DOHH2 (cell line): ENCODE measurements around the gene SEMA4D.

Source experiments
- H3F3A ChIP-seq: fragments of 200-600 bp; sonication (generic), shearing (Covaris generic); 2 replicates; pipeline ENCODE4 v1.6.0; 2016; ENCODE audit warnings: antibody characterized with exemption, mild to moderate bottlenecking; ENCODE audit not compliant: control insufficient read depth, insufficient read depth
- H3K27ac ChIP-seq: fragments of 200-600 bp; sonication (generic); 2 replicates; pipeline ENCODE4 v1.5.1; 2014; ENCODE audit warnings: low read depth, mild to moderate bottlenecking, low read length, moderate library complexity
- H3K27me3 ChIP-seq: fragments of 200-600 bp; sonication (generic); 2 replicates; pipeline ENCODE4 v1.6.1; 2014; ENCODE audit warnings: mild to moderate bottlenecking, low read length, mixed read lengths; ENCODE audit not compliant: control insufficient read depth
- H3K36me3 ChIP-seq: fragments of 200-600 bp; sonication (generic); 2 replicates; pipeline ENCODE4 v1.6.1; 2014; ENCODE audit warnings: mild to moderate bottlenecking, low read length, moderate library complexity, mixed read lengths; ENCODE audit not compliant: control insufficient read depth
- H3K4me1 ChIP-seq: fragments of 200-600 bp; sonication (generic); 2 replicates; pipeline ENCODE4 v1.6.1; 2014; ENCODE audit warnings: mild to moderate bottlenecking, low read length, mixed read lengths; ENCODE audit not compliant: control insufficient read depth
- H3K4me2 ChIP-seq: fragments of 200-600 bp; sonication (generic); 2 replicates; pipeline ENCODE4 v1.6.0; 2014; ENCODE audit warnings: mild to moderate bottlenecking, low read length, moderate library complexity
- H3K4me3 ChIP-seq: fragments of 200-600 bp; sonication (generic); 2 replicates; pipeline ENCODE4 v1.5.1; 2014; ENCODE audit warnings: mild to moderate bottlenecking, low read length, mixed read lengths
- H3K79me2 ChIP-seq: fragments of 200-600 bp; sonication (generic); 2 replicates; pipeline ENCODE4 v1.6.1; 2014; ENCODE audit warnings: mild to moderate bottlenecking, low read length, mixed read lengths; ENCODE audit not compliant: control insufficient read depth
- H3K9me2 ChIP-seq: fragments of 200-600 bp; sonication (generic); replicated peaks from 2 replicates; pipeline ENCODE4 v1.6.1; 2014; ENCODE audit warnings: mild to moderate bottlenecking, low read length, mixed read lengths; ENCODE audit not compliant: control insufficient read depth
- H3K9me3 ChIP-seq: fragments of 200-600 bp; sonication (generic); 2 replicates; pipeline ENCODE4 v1.6.1; 2014; ENCODE audit warnings: antibody characterized with exemption, low read length, mixed read lengths; ENCODE audit not compliant: control insufficient read depth, insufficient read depth
- H4K20me1 ChIP-seq: fragments of 200-600 bp; sonication (generic); 2 replicates; pipeline ENCODE4 v1.6.0; 2014; ENCODE audit warnings: low read depth, mild to moderate bottlenecking, antibody characterized with exemption, low read length, moderate library complexity; ENCODE audit not compliant: control insufficient read depth, insufficient read depth
- CTCF ChIP-seq: fragments of 200-600 bp; sonication (generic); IDR thresholded peaks from one replicate; pipeline ENCODE4 v1.5.1; 2014; ENCODE audit warnings: antibody characterized with exemption, mild to moderate bottlenecking, low read depth, low read length; ENCODE audit not compliant: poor library complexity, severe bottlenecking
- EZH2phosphoT487 ChIP-seq: fragments of 200-600 bp; sonication (generic); IDR thresholded peaks from 2 replicates; pipeline ENCODE4 v1.6.1; 2017; ENCODE audit warnings: borderline replicate concordance, mild to moderate bottlenecking, antibody characterized with exemption, low read length, moderate library complexity, mixed read lengths

The SEMA4D gene

GRCh38 chr9:89515416-89515815 lies 17.5 kb upstream of the SEMA4D start:
- Histone ChIP-seq H3K4me3 (no peak overlapping the region), H3K9me2 (no peaks in the 10 kb centered on the region)

GRCh38 chr9:89514956-89515355 lies 17.0 kb upstream of the SEMA4D start:
- no peaks in the 10 kb centered on the region for H3F3A ChIP-seq
- H3K79me2 ChIP-seq, result no peaks in the 10 kb centered on the region
- no peak overlapping the region for H3K4me3 ChIP-seq
- H3K27me3 ChIP-seq, result peaks cover 9% of the 10 kb centered on the region; the same call in 1 of the 2 replicates
- TF ChIP-seq EZH2phosphoT487, result no peak
- TF ChIP-seq CTCF, result no peak
- no peaks in the 10 kb centered on the region for H4K20me1 ChIP-seq
- no peak overlapping the region for H3K4me2 ChIP-seq
- no peaks in the 10 kb centered on the region for H3K4me1 ChIP-seq
- no peak overlapping the region for H3K27ac ChIP-seq
- H3K9me3 ChIP-seq, result no peaks in the 10 kb centered on the region
- H3K9me2 ChIP-seq, result no peaks in the 10 kb centered on the region
- no peaks in the 10 kb centered on the region for H3K36me3 ChIP-seq

More at GRCh38 chr9:89515416-89515815, 17.5 kb upstream of the SEMA4D start:
- Histone ChIP-seq H3K27me3 (peaks cover 11% of the 10 kb centered on the region; the same call in 1 of the 2 replicates), H3K4me2 (no peak overlapping the region), H3K36me3 (no peaks in the 10 kb centered on the region), H4K20me1 (no peaks in the 10 kb centered on the region), H3K27ac (no peak overlapping the region), H3K9me3 (no peaks in the 10 kb centered on the region), H3F3A (no peaks in the 10 kb centered on the region), H3K4me1 (no peaks in the 10 kb centered on the region), H3K79me2 (no peaks in the 10 kb centered on the region)
- TF ChIP-seq CTCF, result no peak
- TF ChIP-seq EZH2phosphoT487, result no peak

- Histone ChIP-seq H3K9me2 (no peaks in the 10 kb centered on the region), H3K4me3 (no peak overlapping the region), H3K27me3 (peaks cover 9% of the 10 kb centered on the region; the same call in 1 of the 2 replicates), H4K20me1 (no peaks in the 10 kb centered on the region), H3K36me3 (no peaks in the 10 kb centered on the region), H3F3A (no peaks in the 10 kb centered on the region), H3K4me2 (no peak overlapping the region), H3K9me3 (no peaks in the 10 kb centered on the region), H3K4me1 (no peaks in the 10 kb centered on the region), H3K79me2 (no peaks in the 10 kb centered on the region), H3K27ac (no peak overlapping the region)
- no peak for TF ChIP-seq CTCF
- no peak for TF ChIP-seq EZH2phosphoT487
Observed at GRCh38 chr9:89514337-89514736, 16.4 kb upstream of the SEMA4D start.
